Stimulated activated CD8-positive, alpha-beta memory T cell treated with anti-CD3 and anti-CD28 coated beads, Interleukin-7, amount 100 ng/mL, for 1 hour (primary cell): ENCODE measurements around the gene EMID1.

Experiments
- DNase-seq, 2 donors: peaks; one replicate each; pipeline ENCODE4 v3.0.0-alpha.2; 2020; ENCODE audit warnings: low read depth in 2 of 2

EMID1 gene

GRCh38 chr22:29291215-29291614 lies 85.5 kb downstream of the EMID1 start:
- no peak for DNase-seq

GRCh38 chr22:29292379-29292778 lies 86.7 kb downstream of the EMID1 start:
- DNase-seq = no peak

GRCh38 chr22:29298641-29299040 lies 92.9 kb downstream of the EMID1 start:
- DNase-seq = no peak

- DNase-seq = no peak
These were observed 93.6 kb downstream of the EMID1 start for GRCh38 chr22:29299136-29299900.

- no peak for DNase-seq
These were observed 94.7 kb downstream of the EMID1 start for GRCh38 chr22:29300467-29300806.

- DNase-seq = no peak
These were observed 95.3 kb downstream of the EMID1 start for GRCh38 chr22:29300807-29301601.

- no peak for DNase-seq
These were observed 96.2 kb downstream of the EMID1 start for GRCh38 chr22:29301716-29302401.

- no peak for DNase-seq
These were observed 96.6 kb downstream of the EMID1 start for GRCh38 chr22:29302402-29302680.

GRCh38 chr22:29302681-29303465 lies 97.2 kb downstream of the EMID1 start:
- no peak for DNase-seq

- DNase-seq = no peak
These were observed 100.1 kb downstream of the EMID1 start for GRCh38 chr22:29305836-29306174.

- no peak for DNase-seq
These were observed 100.6 kb downstream of the EMID1 start, which contains the start of gene GAS2L1 for GRCh38 chr22:29306175-29306834. GAS2L1 (plus strand) TSS chr22:29306650; CDS start chr22:29308106, 1,456 bp downstream.

- DNase-seq = no peak
These were observed 101.3 kb downstream of the EMID1 start for GRCh38 chr22:29306835-29307595.

GRCh38 chr22:29307596-29308147 lies 102.0 kb downstream of the EMID1 start:
- no peak for DNase-seq

GRCh38 chr22:29308148-29308790 lies 102.6 kb downstream of the EMID1 start:
- no peak for DNase-seq

GRCh38 chr22:29308791-29309262 lies 103.1 kb downstream of the EMID1 start:
- no peak for DNase-seq
